GM18909 (cell line): ENCODE data around the gene PLPP3.

Experiments used
- ATAC-seq: cut with Tn5 transposase; IDR thresholded peaks from one replicate; pipeline ENCODE4 v1.9.1; 2021; ENCODE audit warnings: mild to moderate bottlenecking; ENCODE audit not compliant: unreplicated experiment, poor library complexity

PLPP3 gene

GRCh38 chr1:56527548-56528302 is 51.6 kb downstream of the PLPP3 start:
- no peak for ATAC-seq

- ATAC-seq: peak; percentile 72
These were observed 52.7 kb downstream of the PLPP3 start for GRCh38 chr1:56526571-56527174.

- peak; percentile 89 for ATAC-seq
These were observed 53.8 kb downstream of the PLPP3 start for GRCh38 chr1:56525489-56526041.

GRCh38 chr1:56524263-56524662 is 55.1 kb downstream of the PLPP3 start:
- no peak for ATAC-seq

GRCh38 chr1:56522680-56523079 is 56.7 kb downstream of the PLPP3 start:
- no peak for ATAC-seq

- ATAC-seq: no peak
These were observed 59.3 kb downstream of the PLPP3 start for GRCh38 chr1:56520016-56520601.

GRCh38 chr1:56517404-56518130 is 61.8 kb downstream of the PLPP3 start:
- ATAC-seq: no peak

- ATAC-seq: peak; percentile 89
These were observed 62.7 kb downstream of the PLPP3 start for GRCh38 chr1:56516539-56517252.

- no peak for ATAC-seq
These were observed 63.3 kb downstream of the PLPP3 start for GRCh38 chr1:56515898-56516538.

GRCh38 chr1:56512724-56513494 is 66.5 kb downstream of the PLPP3 start:
- ATAC-seq: no peak

GRCh38 chr1:56511766-56512165 is 67.6 kb downstream of the PLPP3 start:
- no peak for ATAC-seq

- no peak for ATAC-seq
These were observed 68.0 kb downstream of the PLPP3 start for GRCh38 chr1:56511364-56511763.

- ATAC-seq: no peak
These were observed 68.7 kb downstream of the PLPP3 start for GRCh38 chr1:56510642-56511021.

- no peak for ATAC-seq
These were observed 69.4 kb downstream of the PLPP3 start for GRCh38 chr1:56509713-56510641.

- ATAC-seq: no peak
These were observed 70.8 kb downstream of the PLPP3 start for GRCh38 chr1:56508523-56508983.

GRCh38 chr1:56507925-56508522 is 71.3 kb downstream of the PLPP3 start:
- no peak for ATAC-seq

GRCh38 chr1:56506951-56507491 is 72.3 kb downstream of the PLPP3 start:
- ATAC-seq: no peak
